CD4-positive, alpha-beta T cell treated with Interleukin-21 for 1 hour (primary cell): Measurements from ENCODE around the gene YWHAE.
"Not testable (repeated sequence)": the region's sequence is repeated elsewhere in the genome, so short reads cannot be mapped to it uniquely, and the experiment has no call there.

Source experiments
- DNase-seq: peaks from one replicate; pipeline ENCODE4 v3.0.0-alpha.2; 2020

Gene YWHAE

GRCh38 chr17:1324201-1324771, 75.7 kb downstream of the YWHAE start:
- DNase-seq, result no peak

- DNase-seq, result no peak
Observed at GRCh38 chr17:1323336-1323735, 76.7 kb downstream of the YWHAE start.

- no peak for DNase-seq
Observed at GRCh38 chr17:1322480-1322879, 77.5 kb downstream of the YWHAE start.

GRCh38 chr17:1322014-1322428, 78.0 kb downstream of the YWHAE start:
- no peak for DNase-seq

GRCh38 chr17:1315891-1316403, 84.1 kb downstream of the YWHAE start:
- no peak for DNase-seq

GRCh38 chr17:1315409-1315808, 84.6 kb downstream of the YWHAE start:
- no peak for DNase-seq

GRCh38 chr17:1313270-1314005, 86.6 kb downstream of the YWHAE start:
- no peak for DNase-seq

GRCh38 chr17:1312261-1312870, 87.7 kb downstream of the YWHAE start:
- no peak for DNase-seq

- not testable (repeated sequence) for DNase-seq
Observed at GRCh38 chr17:1307829-1308228, 92.2 kb downstream of the YWHAE start.

- no peak for DNase-seq
Observed at GRCh38 chr17:1304962-1305563, 95.0 kb downstream of the YWHAE start.

- no peak for DNase-seq
Observed at GRCh38 chr17:1304522-1304921, 95.5 kb downstream of the YWHAE start.

- DNase-seq, result no peak
Observed at GRCh38 chr17:1302761-1303160, 97.3 kb downstream of the YWHAE start.

GRCh38 chr17:1301546-1301945, 98.5 kb downstream of the YWHAE start:
- no peak for DNase-seq

- DNase-seq, result no peak
Observed at GRCh38 chr17:1300371-1300905, 99.6 kb downstream of the YWHAE start.

- no peak for DNase-seq
Observed at GRCh38 chr17:1299552-1300370, 100.3 kb downstream of the YWHAE start.

- peak; percentile 29 for DNase-seq
Observed at GRCh38 chr17:1298606-1299005, 101.4 kb downstream of the YWHAE start.
